GM23338 (cell line): ENCODE measurements around the gene JUNB. TPM values are rescaled to one million over a fixed set of nuclear protein-coding genes. Genes with fewer than 3 reads are reported as not detected.

Experiments
- CREB1 ChIP-seq: fragments of 250-450 bp; sonication (Bioruptor Pico); IDR thresholded peaks from 2 replicates; pipeline ENCODE4 v1.5.0; 2020; ENCODE audit warnings: low read depth, mild to moderate bottlenecking, moderate library complexity
- CTCF ChIP-seq, 2 experiments: fragments of 200-600 bp in 1 of 2; sonication (generic) in 1 of 2; conservative IDR thresholded peaks; 2 replicates each; pipeline versions ENCODE4 v1.5.1 to v1.6.1; 2016 to 2017; ENCODE audit warnings: antibody characterized with exemption in 2 of 2, low read depth in 2 of 2, mild to moderate bottlenecking in 2 of 2, moderate library complexity in 1 of 2
- EZH2 ChIP-seq: fragments of 200-600 bp; sonication (generic); IDR thresholded peaks from one replicate; pipeline ENCODE4 v1.8.0; 2017; ENCODE audit warnings: antibody characterized with exemption, mild to moderate bottlenecking, low read depth; ENCODE audit not compliant: unreplicated experiment
- EZH2phosphoT487 ChIP-seq: fragments of 200-600 bp; sonication (generic); IDR thresholded peaks from one replicate; pipeline ENCODE4 v1.8.1; 2018; ENCODE audit warnings: antibody characterized with exemption; ENCODE audit not compliant: unreplicated experiment
- NANOG ChIP-seq: IDR thresholded peaks from 2 replicates; pipeline ENCODE4 v1.6.1; 2016; ENCODE audit warnings: antibody characterized with exemption, borderline replicate concordance
- POLR2AphosphoS5 ChIP-seq: IDR thresholded peaks from 2 replicates; pipeline ENCODE4 v1.6.1; 2016; ENCODE audit warnings: antibody characterized with exemption, low read depth
- STAT1 ChIP-seq: IDR thresholded peaks from one replicate; pipeline ENCODE4 v1.6.1; 2016; ENCODE audit warnings: antibody characterized with exemption; ENCODE audit not compliant: unreplicated experiment
- ZNF114 ChIP-seq: fragments of 250-450 bp; sonication (Bioruptor Pico); IDR thresholded peaks from 2 replicates; pipeline ENCODE4 v1.5.0; 2020; ENCODE audit warnings: mild to moderate bottlenecking, moderate library complexity
- ZNF331 ChIP-seq: fragments of 250-450 bp; sonication (Bioruptor Pico); IDR thresholded peaks from 2 replicates; pipeline ENCODE4 v1.5.0; 2020; ENCODE audit warnings: low read depth, mild to moderate bottlenecking, moderate library complexity
- ZNF462 ChIP-seq: fragments of 250-450 bp; sonication (Bioruptor Pico); IDR thresholded peaks from 2 replicates; pipeline ENCODE4 v1.5.0; 2020; ENCODE audit warnings: mild to moderate bottlenecking, moderate library complexity
- polyA plus RNA-seq: library from polyadenylated mRNA; unstranded; fragments of >200 nt; fragmentation: Nextera tagmentation; extraction: Ambion mirVana; gene quantifications from 2 replicates; pipeline ENCODE4 v1.2.1, GENCODE V29; 2016
- total RNA-seq: library from RNA; depleted of rRNA; stranded (reverse); fragments of >200 nt; shearing (Covaris generic); gene quantifications from 2 replicates; pipeline ENCODE4 v1.2.3, GENCODE V29; 2014

The JUNB gene
- total and polyA plus RNA-seq, 2 experiments from 2014 or later = 7.7 to 20.2 TPM

GRCh38 chr19:12782174-12782423, 9.2 kb upstream of the JUNB start (continued):
- no peak for TF ChIP-seq ZNF462
- no peak for TF ChIP-seq STAT1
- no peak for TF ChIP-seq EZH2
- TF ChIP-seq CREB1 (CRISPR knock-in tag) = no peak
- TF ChIP-seq NANOG = no peak
- TF ChIP-seq ZNF331 (CRISPR knock-in tag) = no peak
- TF ChIP-seq POLR2AphosphoS5 = no peak
- no peak for TF ChIP-seq CTCF (conservative IDR thresholded peaks at IDR 0.05; ENCODE audit: low read depth in 2 of 2)
- no peak for TF ChIP-seq ZNF114
- TF ChIP-seq EZH2phosphoT487 = no peak
